NCI-H460 (cell line): Measurements from ENCODE around the gene PSEN1. TPM values are rescaled to one million over a fixed set of nuclear protein-coding genes. Genes with fewer than 3 reads are reported as not detected.

ENCODE experiments used
- DNase-seq: peaks from one replicate; pipeline ENCODE4 v3.0.0-alpha.2; 2016; ENCODE audit warnings: low read depth; ENCODE audit errors: extremely low read depth
- small RNA-seq, 2 experiments: library from RNA; depleted of rRNA; stranded (forward); fragments of <200 nt; gene quantifications; one replicate each; pipeline ENCODE3, GENCODE V24; 2014
- total RNA-seq: library from RNA; depleted of rRNA; stranded (reverse); fragments of >200 nt; shearing (Covaris generic); gene quantifications from 2 replicates; pipeline ENCODE4 v1.2.3, GENCODE V29; 2014; rRNA removed

PSEN1 gene
- total RNA-seq, 1 experiment from 2014 or later = 48.2 TPM

GRCh38 chr14:73264885-73265720 lies 128.8 kb downstream of the PSEN1 start:
- no peak for DNase-seq

GRCh38 chr14:73265721-73266046 lies 129.4 kb downstream of the PSEN1 start:
- no peak for DNase-seq

- no peak for DNase-seq
Measured at GRCh38 chr14:73266317-73266716, 130.0 kb downstream of the PSEN1 start.

GRCh38 chr14:73267474-73267873 lies 131.2 kb downstream of the PSEN1 start:
- no peak for DNase-seq

GRCh38 chr14:73269729-73270531 lies 133.6 kb downstream of the PSEN1 start:
- no peak for DNase-seq

GRCh38 chr14:73272393-73272792 lies 136.1 kb downstream of the PSEN1 start:
- DNase-seq = no peak

Small RNAs within 50 kb of the gene (small RNA-seq; reads per million reads assigned to genes)
- gene AC004858.1 = 0 reads per million in 2 experiments
- 0 reads per million in 2 experiments for gene RNU6-419P

Other genes with a start within 250 kb of the PSEN1 start
- gene DPF3, start 242.4 kb upstream of the PSEN1 start, total RNA-seq = not detected in 2 replicates
- gene DCAF4, start 210.0 kb upstream of the PSEN1 start, total RNA-seq = 18.8 and 21.5 TPM in 2 replicates
- gene ZFYVE1, start 109.4 kb upstream of the PSEN1 start, total RNA-seq = 4.3 and 5.8 TPM in 2 replicates
- gene RBM25, start 78.0 kb upstream of the PSEN1 start, total RNA-seq = 30.0 and 35.0 TPM in 2 replicates
- 0.72 and 0.92 TPM in 2 replicates for gene PAPLN, start 101.0 kb downstream of the PSEN1 start, total RNA-seq